GM15510 (cell line): Measurements from ENCODE around the gene MCFD2.

Experiments
- POLR2A ChIP-seq: IDR thresholded peaks from 3 replicates; pipeline ENCODE4 v1.6.1; 2011; ENCODE audit warnings: borderline replicate concordance; ENCODE audit not compliant: insufficient read length; ENCODE audit errors: extremely low read depth

MCFD2 gene

GRCh38 chr2:46915281-46915810, at the start of gene MCFD2:
MCFD2 (minus strand) TSS chr2:46915806; CDS start chr2:46909171, 6,635 bp downstream.
- TF ChIP-seq POLR2A: no peak

GRCh38 chr2:46964835-46965560, 49.4 kb upstream of the MCFD2 start:
- TF ChIP-seq POLR2A: no peak

DNA sequence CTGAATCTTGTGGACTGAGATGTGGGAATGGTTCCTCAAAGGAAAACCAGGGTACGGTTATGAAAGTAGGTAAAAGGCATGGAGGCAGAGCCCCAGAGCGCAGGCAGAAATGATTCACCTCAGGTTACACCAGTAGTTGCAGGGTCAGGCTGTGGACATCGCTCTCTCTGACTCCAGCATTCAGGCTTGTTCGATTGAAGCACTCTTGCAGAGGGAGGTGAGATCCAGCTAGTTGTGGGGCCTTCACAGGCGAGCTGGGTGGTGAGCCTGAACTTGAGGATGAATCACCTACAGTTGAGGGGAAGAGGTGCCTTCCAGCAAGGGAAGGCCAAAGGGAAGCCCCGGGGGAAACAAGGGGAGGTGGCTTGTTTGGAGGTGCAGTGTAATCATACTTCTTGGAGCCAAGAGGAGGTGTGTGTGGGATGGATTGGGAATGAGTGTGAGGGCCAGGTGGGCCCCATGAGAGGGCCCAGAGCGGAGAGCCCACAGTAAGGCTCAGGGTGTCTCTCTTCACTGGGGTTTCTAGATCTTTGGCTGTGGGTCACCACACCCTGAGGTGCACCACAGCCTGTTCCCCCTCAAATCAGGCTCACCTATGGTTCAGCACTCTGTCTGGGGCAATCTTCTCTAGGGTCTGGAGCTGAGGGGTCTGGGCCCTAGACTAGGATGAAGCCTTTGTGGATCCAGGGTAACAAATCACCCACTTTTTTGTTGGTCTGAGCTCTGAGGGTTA, 48.5 kb upstream of the MCFD2 start:
- no peak for TF ChIP-seq POLR2A

DNA sequence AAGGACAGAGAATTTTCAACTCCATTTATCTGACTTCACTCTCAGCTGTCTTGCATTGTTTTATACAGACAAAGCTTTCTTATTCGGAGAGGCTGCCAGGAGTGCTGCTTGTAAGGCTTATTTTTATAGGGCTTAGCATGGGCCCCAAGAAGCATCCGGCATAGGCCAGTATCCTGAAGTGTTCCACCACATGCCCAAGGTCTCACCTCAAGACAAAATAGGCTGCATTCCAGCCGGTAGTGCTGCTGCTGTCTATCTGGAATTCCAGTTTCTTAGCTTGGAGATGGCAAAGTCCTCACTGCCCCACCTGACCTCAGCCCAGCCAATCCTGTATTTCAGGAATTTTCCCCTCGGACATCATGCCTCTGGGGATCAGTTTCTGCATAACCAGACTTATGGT, 47.6 kb upstream of the MCFD2 start:
- TF ChIP-seq POLR2A: no peak

DNA sequence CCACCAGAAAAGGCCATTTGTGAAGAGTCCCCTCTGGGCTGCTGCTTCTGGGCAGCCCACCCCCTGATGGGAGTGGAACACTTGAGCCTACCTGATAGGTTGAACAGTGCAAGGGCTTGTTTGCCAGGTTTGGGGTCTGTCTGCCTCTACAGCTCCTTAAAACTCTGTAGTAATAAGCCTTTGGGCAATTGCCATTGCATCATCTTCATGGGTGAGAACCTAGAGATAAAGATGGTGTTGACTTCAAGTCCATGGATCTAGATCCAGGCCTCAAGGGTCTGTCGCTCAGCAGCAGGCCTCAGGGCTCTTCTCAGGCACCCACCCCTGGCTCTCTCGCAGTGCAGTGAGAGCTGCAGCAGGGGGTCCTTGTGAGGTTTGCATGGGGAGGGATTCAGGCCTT, 47.1 kb upstream of the MCFD2 start:
- no peak for TF ChIP-seq POLR2A

DNA sequence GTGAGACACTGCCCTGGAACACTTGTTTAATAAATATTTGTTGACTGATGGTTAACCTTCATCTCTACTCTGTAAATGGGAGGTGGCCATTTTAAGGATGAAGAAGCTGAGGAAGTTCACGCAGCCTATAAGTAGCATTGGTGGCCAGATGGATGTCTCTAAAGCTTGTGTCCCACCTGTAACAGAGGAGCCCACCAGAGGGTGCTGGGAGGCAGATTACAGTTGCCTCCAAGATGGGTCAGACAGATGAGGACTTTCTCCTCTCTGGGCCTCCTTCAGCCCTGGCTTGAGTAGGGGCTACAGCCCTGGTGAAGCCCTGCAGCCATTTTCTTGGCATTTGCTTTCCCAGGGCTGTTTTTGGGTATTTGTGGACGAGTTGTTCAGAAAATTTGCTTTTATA, 45.0 kb upstream of the MCFD2 start:
- TF ChIP-seq POLR2A: no peak

DNA sequence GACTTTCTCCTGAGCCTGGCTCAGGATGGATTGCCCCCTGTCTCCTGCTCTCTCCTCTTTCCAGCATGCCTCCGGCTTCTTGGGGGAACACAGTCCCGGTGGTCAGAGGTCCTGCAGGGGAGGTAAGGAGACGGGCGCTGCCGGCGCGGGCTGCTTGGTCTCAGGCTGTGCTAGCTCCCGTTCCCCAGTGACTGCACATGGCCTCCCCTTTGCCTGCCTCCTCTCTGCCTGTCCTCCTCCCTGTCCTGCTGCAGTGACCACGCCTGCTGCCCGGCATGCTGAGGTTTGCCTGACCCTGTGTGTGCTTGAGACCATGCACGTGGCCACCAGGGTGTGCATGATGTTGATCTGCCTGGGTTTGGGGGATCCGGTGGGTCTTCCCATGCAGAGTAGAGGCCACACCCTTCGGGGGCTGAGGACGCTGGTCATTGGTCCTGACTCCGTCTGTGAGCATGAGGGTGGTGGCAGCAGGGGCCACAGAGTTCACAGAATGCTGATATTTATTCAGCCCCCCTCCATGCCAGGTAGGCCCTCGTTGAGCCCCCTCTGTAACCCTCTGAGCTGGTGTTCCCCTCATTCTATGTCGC, 42.9 kb upstream of the MCFD2 start:
- no peak for TF ChIP-seq POLR2A

- TF ChIP-seq POLR2A: no peak
Measured at GRCh38 chr2:46956981-46957531, 41.5 kb upstream of the MCFD2 start.

GRCh38 chr2:46955764-46956163, 40.2 kb upstream of the MCFD2 start:
- TF ChIP-seq POLR2A: no peak

- TF ChIP-seq POLR2A: no peak
Measured at GRCh38 chr2:46954951-46955571, 39.5 kb upstream of the MCFD2 start.

DNA sequence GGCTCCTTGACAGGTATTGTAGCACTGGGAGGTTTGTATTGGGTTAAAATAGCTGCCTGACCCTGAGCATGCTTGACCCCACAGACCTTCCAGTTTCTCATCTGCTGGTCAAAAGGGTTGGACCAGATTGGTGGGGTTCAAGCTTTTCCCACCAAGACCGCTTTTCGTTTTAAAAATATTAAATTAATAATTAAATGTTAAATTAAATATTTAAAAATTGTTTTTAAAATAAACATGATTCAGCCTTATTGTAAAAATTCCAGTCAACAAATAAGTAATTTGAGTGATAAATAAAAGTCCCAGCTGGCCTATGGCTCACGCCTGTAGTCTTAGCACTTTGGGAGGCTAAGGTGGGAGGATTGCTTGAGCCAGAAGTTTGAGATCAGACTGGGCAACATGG, 36.6 kb upstream of the MCFD2 start:
- no peak for TF ChIP-seq POLR2A

GRCh38 chr2:46951290-46952064, 35.9 kb upstream of the MCFD2 start:
- no peak for TF ChIP-seq POLR2A

GRCh38 chr2:46950314-46950713, 34.7 kb upstream of the MCFD2 start:
- no peak for TF ChIP-seq POLR2A

GRCh38 chr2:46947841-46948240, 32.2 kb upstream of the MCFD2 start:
- no peak for TF ChIP-seq POLR2A
